Retina (tissue), 1 donor: ENCODE results near the gene HBM.
"Not testable (repeated sequence)": the region's sequence is repeated elsewhere in the genome, so short reads cannot be mapped to it uniquely, and the experiment has no call there.

Experiments used
- DNase-seq: peaks from one replicate; pipeline ENCODE4 v3.0.0-alpha.2; 2016

The HBM gene

GRCh38 chr16:149024-149660, 16.6 kb upstream of the HBM start:
- no peak for DNase-seq

GRCh38 chr16:152141-153128, 13.3 kb upstream of the HBM start, which contains the start of gene HBZ:
Gene HBZ, plus strand, starts transcription at chr16:152644. Its CDS starts 266 bp downstream, at chr16:152910.
- no peak for DNase-seq

- DNase-seq = not testable (repeated sequence)
Observed at GRCh38 chr16:153129-153521, 12.7 kb upstream of the HBM start.

GRCh38 chr16:153550-154216, 12.1 kb upstream of the HBM start:
- not testable (repeated sequence) for DNase-seq

- DNase-seq = peak; percentile 64
Observed at GRCh38 chr16:154217-155030, 11.4 kb upstream of the HBM start.

- DNase-seq = no peak
Observed at GRCh38 chr16:155031-155398, 10.8 kb upstream of the HBM start.

- no peak for DNase-seq
Observed at GRCh38 chr16:159136-159849, 6.5 kb upstream of the HBM start.

- not testable (repeated sequence) for DNase-seq
Observed at GRCh38 chr16:160242-160641, 5.5 kb upstream of the HBM start.

- DNase-seq = no peak
Observed at GRCh38 chr16:160691-161190, 5.0 kb upstream of the HBM start.

GRCh38 chr16:162271-162991, 3.3 kb upstream of the HBM start:
- DNase-seq = no peak

GRCh38 chr16:163139-163538, 2.6 kb upstream of the HBM start:
- not testable (repeated sequence) for DNase-seq

- DNase-seq = not testable (repeated sequence)
Observed at GRCh38 chr16:163696-164095, 2.1 kb upstream of the HBM start.

GRCh38 chr16:164134-164823, 1.5 kb upstream of the HBM start:
- DNase-seq = not testable (repeated sequence)

- DNase-seq = peak; percentile 57
Observed at GRCh38 chr16:164827-165538, 795 bp upstream of the HBM start.

GRCh38 chr16:166375-167121, 770 bp downstream of the HBM start:
- no peak for DNase-seq

GRCh38 chr16:167122-167690, 1.4 kb downstream of the HBM start:
- DNase-seq = no peak

- DNase-seq = no peak
Observed at GRCh38 chr16:168424-168823, 2.6 kb downstream of the HBM start.

- no peak for DNase-seq
Observed at GRCh38 chr16:169014-169413, 3.2 kb downstream of the HBM start.
